Upper lobe of left lung (tissue), 4 donors: ENCODE data around the gene AP1B1.

ENCODE experiments used
- CTCF ChIP-seq, 6 experiments: fragments of 450-650 bp in 4 of 6; fragments of 200-600 bp in 2 of 6; sonication (generic) in 2 of 6; IDR thresholded peaks; one replicate each; pipeline ENCODE4 v1.5.1; 2016 to 2019; ENCODE audit warnings: antibody characterized with exemption in 6 of 6
- EP300 ChIP-seq, 4 donors: sonication (generic); formaldehyde crosslinking; IDR thresholded peaks; one replicate each; pipeline ENCODE4 v1.5.1; 2017; ENCODE audit warnings: antibody characterized with exemption in 4 of 4, control low read depth in 2 of 4
- POLR2A ChIP-seq, 4 donors: fragments of 450-650 bp; IDR thresholded peaks; one replicate each; pipeline ENCODE4 v1.5.1; 2016 to 2017; ENCODE audit warnings: antibody characterized with exemption in 4 of 4, mild to moderate bottlenecking in 2 of 4

- no peak for TF ChIP-seq CTCF (IDR thresholded peaks at IDR 0.05)
- TF ChIP-seq POLR2A (IDR thresholded peaks at IDR 0.05), result no peak
- TF ChIP-seq EP300 (IDR thresholded peaks at IDR 0.05), result no peak
Observed at GRCh38 chr22:29385151-29385704, 3.1 kb downstream of the AP1B1 start.
